ENCODE results near the gene CTNNA3.

CTNNA3 gene

DNA sequence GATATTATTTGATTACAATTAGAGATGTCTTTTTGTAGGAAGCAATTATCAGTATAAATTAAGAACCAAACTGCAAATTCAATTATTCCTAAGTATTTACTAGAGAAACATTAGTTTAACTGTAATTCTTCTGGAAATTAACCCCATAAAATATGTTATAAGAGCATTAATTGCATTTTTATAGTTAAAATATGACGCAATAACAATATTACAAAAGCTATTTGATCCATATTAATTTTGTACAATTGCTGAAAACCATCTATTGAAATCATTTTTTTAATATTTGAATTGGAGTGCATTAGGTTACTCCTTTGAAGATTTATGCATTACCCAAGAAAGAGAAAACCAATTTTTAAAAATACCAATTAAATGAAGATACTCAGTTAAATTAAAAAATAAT lies 1024.9 kb downstream of the CTNNA3 start:
- Histone ChIP-seq H3K4me2 (ENCODE audit: low read depth, low read length, poor library complexity, severe bottlenecking) (no peak overlapping the region), H3K4me3 (ENCODE audit: insufficient read depth, low read length, poor library complexity, severe bottlenecking) (no peak overlapping the region)
- TF ChIP-seq EZH2phosphoT487 (conservative IDR thresholded peaks at IDR 0.05; ENCODE audit: low read length), result no peak
- TF ChIP-seq, protein P1, sequence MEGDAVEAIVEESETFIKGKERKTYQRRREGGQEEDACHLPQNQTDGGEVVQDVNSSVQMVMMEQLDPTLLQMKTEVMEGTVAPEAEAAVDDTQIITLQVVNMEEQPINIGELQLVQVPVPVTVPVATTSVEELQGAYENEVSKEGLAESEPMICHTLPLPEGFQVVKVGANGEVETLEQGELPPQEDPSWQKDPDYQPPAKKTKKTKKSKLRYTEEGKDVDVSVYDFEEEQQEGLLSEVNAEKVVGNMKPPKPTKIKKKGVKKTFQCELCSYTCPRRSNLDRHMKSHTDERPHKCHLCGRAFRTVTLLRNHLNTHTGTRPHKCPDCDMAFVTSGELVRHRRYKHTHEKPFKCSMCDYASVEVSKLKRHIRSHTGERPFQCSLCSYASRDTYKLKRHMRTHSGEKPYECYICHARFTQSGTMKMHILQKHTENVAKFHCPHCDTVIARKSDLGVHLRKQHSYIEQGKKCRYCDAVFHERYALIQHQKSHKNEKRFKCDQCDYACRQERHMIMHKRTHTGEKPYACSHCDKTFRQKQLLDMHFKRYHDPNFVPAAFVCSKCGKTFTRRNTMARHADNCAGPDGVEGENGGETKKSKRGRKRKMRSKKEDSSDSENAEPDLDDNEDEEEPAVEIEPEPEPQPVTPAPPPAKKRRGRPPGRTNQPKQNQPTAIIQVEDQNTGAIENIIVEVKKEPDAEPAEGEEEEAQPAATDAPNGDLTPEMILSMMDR (IDR thresholded peaks at IDR 0.05; ENCODE audit: insufficient read depth, low read length, poor library complexity, severe bottlenecking), result no peak

DNA sequence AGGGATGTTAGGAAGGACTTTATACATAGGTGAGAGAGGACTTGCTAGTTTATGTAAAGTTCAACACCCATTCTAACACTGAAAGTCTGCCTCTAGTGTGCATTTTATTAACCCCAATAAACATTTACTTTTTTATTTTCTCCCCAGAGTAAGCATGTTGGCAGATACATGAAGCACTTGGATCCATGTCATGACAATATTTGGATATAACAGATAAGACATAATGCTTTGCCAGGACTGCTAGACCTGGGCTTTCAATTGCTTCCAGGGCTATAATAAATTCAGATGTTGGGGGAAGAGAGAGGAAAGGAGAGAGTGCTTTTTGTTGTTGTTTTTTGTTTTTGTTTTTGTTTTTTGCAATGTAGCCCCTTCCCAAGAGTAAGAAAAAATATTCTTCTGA lies 1039.5 kb downstream of the CTNNA3 start:
- Histone ChIP-seq H3K4me3 (ENCODE audit: insufficient read depth, low read length, poor library complexity, severe bottlenecking) (no peak overlapping the region), H3K9me3 (ENCODE audit: insufficient read depth, low read length) (no peaks in the 10 kb centered on the region)

More for the DNA sequence above, 1024.9 kb downstream of the CTNNA3 start:
- Histone ChIP-seq H3K27me3 (ENCODE audit: low read length) (no peaks in the 10 kb centered on the region), H3K27ac (ENCODE audit: low read depth, low read length) (no peak overlapping the region), H2AFZ (ENCODE audit: low read depth, low read length, severe bottlenecking) (no peak overlapping the region), H3K9me2 (replicated peaks; ENCODE audit: insufficient read depth, low read length) (no peaks in the 10 kb centered on the region), H4K20me1 (ENCODE audit: low read depth, low read length) (no peaks in the 10 kb centered on the region), H3F3A (ENCODE audit: insufficient read depth) (no peaks in the 10 kb centered on the region), H3K9ac (ENCODE audit: low read length) (no peak overlapping the region), H3K9me3 (ENCODE audit: insufficient read depth, low read length) (no peaks in the 10 kb centered on the region), H3K36me3 (ENCODE audit: low read length) (no peaks in the 10 kb centered on the region), H3K79me2 (ENCODE audit: insufficient read depth, low read length) (no peaks in the 10 kb centered on the region)

GRCh38 chr10:66654861-66655260 lies 1041.1 kb downstream of the CTNNA3 start:
- H3K9me3 ChIP-seq (ENCODE audit: insufficient read depth, low read length), result no peaks in the 10 kb centered on the region
- no peak overlapping the region for H3K9ac ChIP-seq (ENCODE audit: low read length)
- no peaks in the 10 kb centered on the region for H4K20me1 ChIP-seq (ENCODE audit: low read depth, low read length)
- H3K4me3 ChIP-seq (ENCODE audit: insufficient read depth, low read length, poor library complexity, severe bottlenecking), result no peak overlapping the region
- no peak overlapping the region for H3K27ac ChIP-seq (ENCODE audit: low read depth, low read length)
- H3K4me2 ChIP-seq (ENCODE audit: low read depth, low read length, poor library complexity, severe bottlenecking), result no peak overlapping the region
- TF ChIP-seq, protein P1 (IDR thresholded peaks at IDR 0.05; ENCODE audit: insufficient read depth, low read length, poor library complexity, severe bottlenecking), result no peak
- no peak for TF ChIP-seq EZH2phosphoT487 (conservative IDR thresholded peaks at IDR 0.05; ENCODE audit: low read length)
- H3K27me3 ChIP-seq (ENCODE audit: low read length), result no peaks in the 10 kb centered on the region
- H2AFZ ChIP-seq (ENCODE audit: low read depth, low read length, severe bottlenecking), result no peak overlapping the region
- H3F3A ChIP-seq (ENCODE audit: insufficient read depth), result no peaks in the 10 kb centered on the region
- H3K36me3 ChIP-seq (ENCODE audit: low read length), result no peaks in the 10 kb centered on the region
- no peaks in the 10 kb centered on the region for H3K9me2 ChIP-seq (replicated peaks; ENCODE audit: insufficient read depth, low read length)
- no peaks in the 10 kb centered on the region for H3K79me2 ChIP-seq (ENCODE audit: insufficient read depth, low read length)

More for the DNA sequence above, 1039.5 kb downstream of the CTNNA3 start:
- H3K27ac ChIP-seq (ENCODE audit: low read depth, low read length), result no peak overlapping the region
- no peaks in the 10 kb centered on the region for H3K27me3 ChIP-seq (ENCODE audit: low read length)
- no peaks in the 10 kb centered on the region for H3F3A ChIP-seq (ENCODE audit: insufficient read depth)
- no peaks in the 10 kb centered on the region for H3K79me2 ChIP-seq (ENCODE audit: insufficient read depth, low read length)
- no peaks in the 10 kb centered on the region for H3K36me3 ChIP-seq (ENCODE audit: low read length)
- no peak overlapping the region for H3K9ac ChIP-seq (ENCODE audit: low read length)
- H4K20me1 ChIP-seq (ENCODE audit: low read depth, low read length), result no peaks in the 10 kb centered on the region
- TF ChIP-seq, protein P1 (IDR thresholded peaks at IDR 0.05; ENCODE audit: insufficient read depth, low read length, poor library complexity, severe bottlenecking), result no peak
- no peak for TF ChIP-seq EZH2phosphoT487 (conservative IDR thresholded peaks at IDR 0.05; ENCODE audit: low read length)
- no peak overlapping the region for H3K4me2 ChIP-seq (ENCODE audit: low read depth, low read length, poor library complexity, severe bottlenecking)
- H2AFZ ChIP-seq (ENCODE audit: low read depth, low read length, severe bottlenecking), result no peak overlapping the region
- H3K9me2 ChIP-seq (replicated peaks; ENCODE audit: insufficient read depth, low read length), result no peaks in the 10 kb centered on the region
